T-helper 1 cell treated with Interleukin-12 subunit alpha and Interleukin-12 subunit beta and Interleukin-4 antibody, amounts not matched to agents 30 μg/mL and 1 μg/mL, for 36 hours (primary cell): ENCODE measurements around the gene PBX3.

Experiments used
- H3K27ac Mint-ChIP-seq: one replicate; pipeline ENCODE4 v1.8.0; 2021; ENCODE audit warnings: mild to moderate bottlenecking, mixed read lengths
- H3K27me3 Mint-ChIP-seq: one replicate; pipeline ENCODE4 v1.8.0; 2021; ENCODE audit warnings: low read depth, mixed read lengths
- H3K36me3 Mint-ChIP-seq: one replicate; pipeline ENCODE4 v1.8.0; 2021; ENCODE audit warnings: low read depth, mixed read lengths
- H3K4me1 Mint-ChIP-seq: one replicate; pipeline ENCODE4 v1.8.0; 2021; ENCODE audit warnings: low read depth, mixed read lengths
- H3K4me3 Mint-ChIP-seq: one replicate; pipeline ENCODE4 v1.8.0; 2021; ENCODE audit warnings: mild to moderate bottlenecking, moderate library complexity, mixed read lengths
- H3K9me3 Mint-ChIP-seq: one replicate; pipeline ENCODE4 v1.8.0; 2021; ENCODE audit warnings: mixed read lengths

The PBX3 gene

DNA sequence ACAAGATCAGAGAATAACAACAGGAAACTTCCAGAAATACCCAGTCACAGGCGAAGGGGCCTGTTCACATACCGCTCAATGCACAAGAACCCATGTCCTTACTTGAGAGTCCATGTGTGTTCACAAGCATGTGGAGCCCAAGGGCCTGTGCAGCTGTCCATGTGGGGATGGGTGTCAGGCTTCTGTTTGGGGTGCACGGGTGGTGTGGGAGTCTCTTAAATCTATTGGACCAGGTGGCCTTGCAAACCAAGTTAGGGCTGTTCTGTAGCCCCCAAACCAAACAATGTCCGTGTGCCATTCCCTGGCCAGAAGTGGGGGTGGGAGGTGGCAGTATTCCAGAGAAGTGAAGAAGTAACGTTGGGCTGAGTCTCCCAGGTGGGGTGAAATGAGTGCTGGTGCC is 222.3 kb downstream of the PBX3 start:
- no peaks in the 10 kb centered on the region for H3K36me3 Mint-ChIP-seq
- H3K9me3 Mint-ChIP-seq: no peaks in the 10 kb centered on the region
- no peaks in the 10 kb centered on the region for H3K27me3 Mint-ChIP-seq
- H3K4me3 Mint-ChIP-seq: no peak overlapping the region
- H3K27ac Mint-ChIP-seq: no peak overlapping the region
- H3K4me1 Mint-ChIP-seq: no peaks in the 10 kb centered on the region

DNA sequence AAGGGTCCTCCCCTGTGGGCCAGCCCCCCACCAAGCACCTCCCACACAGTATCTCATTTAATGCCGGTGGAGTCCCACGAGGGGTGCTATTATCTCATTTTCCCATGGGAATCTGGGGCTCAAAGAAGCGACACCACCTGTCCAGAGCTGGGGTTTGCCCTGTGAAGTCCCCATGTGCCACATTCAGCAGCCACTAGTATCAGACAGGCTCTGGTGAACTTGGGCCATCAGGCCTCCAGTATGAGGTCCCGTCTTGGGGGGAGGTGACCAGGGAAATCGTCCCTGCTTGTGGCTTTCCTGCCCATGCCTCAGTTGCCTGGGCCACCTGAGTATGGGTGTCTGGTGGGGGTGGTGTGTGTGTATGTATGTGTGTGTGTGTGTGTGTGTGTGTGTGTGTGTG is 222.7 kb downstream of the PBX3 start:
- Mint-ChIP-seq H3K27ac (no peak overlapping the region), H3K27me3 (no peaks in the 10 kb centered on the region), H3K4me3 (no peak overlapping the region), H3K9me3 (no peaks in the 10 kb centered on the region), H3K4me1 (no peaks in the 10 kb centered on the region), H3K36me3 (no peaks in the 10 kb centered on the region)

DNA sequence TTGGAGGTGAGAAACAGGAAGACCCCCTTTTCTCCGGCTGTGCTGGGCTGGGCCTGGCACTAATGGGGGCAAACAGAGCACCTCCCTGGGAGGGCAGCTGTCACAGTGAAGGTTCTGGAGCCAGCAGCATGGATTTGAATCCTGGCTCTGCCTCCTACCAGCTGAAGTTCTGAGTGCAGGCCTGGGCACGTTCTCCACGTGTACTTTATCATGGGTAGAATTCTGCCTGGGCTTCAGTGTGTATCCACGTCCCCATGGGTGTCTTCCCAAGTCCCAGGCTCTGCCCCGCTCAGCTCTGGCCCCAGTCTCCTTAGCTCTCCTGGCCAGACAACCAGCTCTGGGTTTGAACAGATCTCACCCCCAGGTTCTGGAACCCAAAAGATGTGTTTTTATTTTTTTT is 223.2 kb downstream of the PBX3 start:
- H3K27ac Mint-ChIP-seq: no peak overlapping the region
- H3K4me1 Mint-ChIP-seq: no peaks in the 10 kb centered on the region
- no peaks in the 10 kb centered on the region for H3K27me3 Mint-ChIP-seq
- no peaks in the 10 kb centered on the region for H3K9me3 Mint-ChIP-seq
- no peaks in the 10 kb centered on the region for H3K36me3 Mint-ChIP-seq
- no peak overlapping the region for H3K4me3 Mint-ChIP-seq

DNA sequence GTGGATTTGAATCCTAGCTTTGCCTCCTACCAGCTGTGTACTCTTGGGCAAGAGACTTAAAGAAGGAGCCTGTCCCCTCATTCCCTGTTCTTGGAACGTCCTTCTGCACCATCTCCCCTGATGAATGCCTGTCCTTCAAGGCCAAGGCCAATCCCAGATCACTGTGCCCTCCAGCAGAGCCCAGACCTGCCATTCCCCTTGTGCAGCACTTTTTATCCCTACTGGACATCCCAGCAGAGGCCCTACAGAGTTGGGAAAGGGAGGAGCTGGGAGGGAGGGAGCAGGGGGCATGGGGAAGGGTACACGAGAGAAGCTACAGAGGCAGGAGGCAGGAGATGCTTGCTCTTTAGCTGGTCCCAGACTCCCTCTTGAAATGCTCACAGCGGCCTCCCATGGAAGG is 223.9 kb downstream of the PBX3 start:
- Mint-ChIP-seq H3K27me3 (no peaks in the 10 kb centered on the region), H3K4me1 (no peaks in the 10 kb centered on the region), H3K36me3 (no peaks in the 10 kb centered on the region), H3K27ac (no peak overlapping the region), H3K4me3 (no peak overlapping the region), H3K9me3 (no peaks in the 10 kb centered on the region)

DNA sequence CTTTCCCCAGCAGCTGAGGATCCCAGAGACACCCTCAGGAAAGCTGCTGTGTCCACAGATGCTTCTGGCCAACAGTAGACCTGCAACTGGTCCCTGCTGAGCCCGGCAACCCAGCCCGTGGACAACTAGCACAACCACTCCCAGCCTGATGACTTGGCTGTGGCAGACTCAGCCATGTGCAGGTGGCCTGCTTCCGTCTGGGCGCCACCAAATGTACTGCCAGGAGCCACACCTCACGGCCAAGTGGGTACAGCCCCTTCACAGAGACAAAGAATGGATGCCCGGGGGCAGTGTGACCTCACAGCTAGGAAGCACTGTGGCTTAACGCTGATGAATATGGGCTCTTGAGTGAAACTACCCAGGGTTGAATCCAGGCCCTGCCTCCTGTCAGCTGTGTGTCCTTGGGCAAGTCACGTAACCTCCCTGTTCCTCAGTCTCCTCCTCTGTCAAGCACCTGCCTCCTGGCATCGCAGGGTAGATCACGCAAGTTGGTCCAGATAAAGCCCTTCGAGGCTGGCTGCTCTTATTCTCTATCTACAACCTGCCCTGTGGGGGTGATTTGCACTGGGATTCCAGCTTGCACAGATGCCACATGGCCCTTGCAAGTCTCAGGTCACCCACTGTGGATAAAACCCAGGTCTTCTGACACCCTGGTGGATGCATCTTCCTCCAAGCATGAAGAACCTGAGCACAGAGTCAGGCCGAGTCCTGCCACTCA is 225.0 kb downstream of the PBX3 start:
- H3K27ac Mint-ChIP-seq: no peak overlapping the region

DNA sequence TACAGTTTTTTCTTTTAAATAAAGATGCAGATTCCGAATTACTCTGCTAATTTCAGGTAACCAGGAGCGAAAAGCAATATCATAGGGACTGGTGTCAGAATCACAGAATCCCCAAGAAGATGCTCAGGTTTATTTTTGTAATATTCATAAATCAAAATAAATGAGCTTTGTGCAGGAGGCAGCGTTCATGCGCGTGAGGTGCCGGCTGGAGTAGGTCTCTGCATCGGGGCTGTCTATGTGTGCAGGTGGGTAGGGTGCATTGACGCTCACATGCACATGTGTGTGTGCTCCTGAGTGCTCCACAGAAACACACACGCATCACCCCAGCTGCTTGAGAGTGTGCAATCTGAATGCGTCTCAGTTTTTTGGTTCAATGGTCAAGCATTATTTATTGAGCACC is 226.4 kb downstream of the PBX3 start:
- H3K4me1 Mint-ChIP-seq: no peaks in the 10 kb centered on the region
- no peak overlapping the region for H3K4me3 Mint-ChIP-seq
- H3K27ac Mint-ChIP-seq: no peak overlapping the region
- peaks cover 4% of the 10 kb centered on the region for H3K9me3 Mint-ChIP-seq
- H3K36me3 Mint-ChIP-seq: no peaks in the 10 kb centered on the region
- H3K27me3 Mint-ChIP-seq: no peaks in the 10 kb centered on the region

More for the DNA sequence above, 225.0 kb downstream of the PBX3 start:
- Mint-ChIP-seq H3K4me1 (no peaks in the 10 kb centered on the region), H3K4me3 (no peak overlapping the region), H3K9me3 (no peaks in the 10 kb centered on the region), H3K36me3 (no peaks in the 10 kb centered on the region), H3K27me3 (no peaks in the 10 kb centered on the region)

DNA sequence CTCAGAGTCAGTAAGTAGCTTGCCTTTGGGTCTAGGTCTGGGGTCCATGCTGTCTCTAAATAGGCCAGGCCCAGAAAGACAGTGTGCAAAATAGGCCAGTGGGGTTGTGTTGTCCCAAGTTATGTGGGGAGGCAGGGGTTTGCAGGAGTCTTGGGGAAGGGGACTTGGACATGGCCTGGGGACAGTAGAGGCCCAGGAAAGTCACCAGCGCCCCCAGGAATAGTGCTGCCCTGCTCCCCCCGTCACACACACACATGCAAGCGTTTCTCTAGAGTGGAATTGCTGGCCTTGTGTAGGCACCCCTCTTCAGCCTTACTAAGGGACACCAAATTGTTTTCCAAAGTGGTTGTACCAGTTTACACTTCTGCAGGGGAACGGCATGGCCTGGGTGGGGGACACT is 227.5 kb downstream of the PBX3 start:
- H3K27ac Mint-ChIP-seq: no peak overlapping the region
- no peaks in the 10 kb centered on the region for H3K4me1 Mint-ChIP-seq
- H3K36me3 Mint-ChIP-seq: no peaks in the 10 kb centered on the region
- H3K4me3 Mint-ChIP-seq: no peak overlapping the region
- peaks cover 12% of the 10 kb centered on the region for H3K9me3 Mint-ChIP-seq
- peaks cover 4% of the 10 kb centered on the region for H3K27me3 Mint-ChIP-seq

DNA sequence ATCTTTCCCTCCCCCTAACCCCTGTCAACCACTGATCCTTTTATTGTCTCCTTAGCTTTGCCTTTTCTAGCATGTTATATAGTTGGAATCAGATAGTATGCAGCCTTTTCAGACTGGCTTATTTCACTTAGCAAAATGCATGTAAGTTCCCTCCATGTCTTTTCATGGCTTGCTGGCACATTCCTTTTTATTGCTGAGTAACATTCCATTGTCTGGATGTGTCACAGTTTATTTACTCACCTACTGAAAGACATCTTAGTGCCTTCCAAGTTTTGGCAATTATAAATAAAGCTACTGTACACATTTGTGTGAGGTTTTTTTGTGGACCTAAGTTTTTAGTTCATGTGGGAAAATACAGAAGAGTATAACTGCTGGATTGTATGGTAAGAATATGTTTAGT is 230.1 kb downstream of the PBX3 start:
- H3K36me3 Mint-ChIP-seq: no peaks in the 10 kb centered on the region
- peaks cover 8% of the 10 kb centered on the region for H3K27me3 Mint-ChIP-seq
- no peaks in the 10 kb centered on the region for H3K4me1 Mint-ChIP-seq
- H3K4me3 Mint-ChIP-seq: no peak overlapping the region
- peaks cover 22% of the 10 kb centered on the region for H3K9me3 Mint-ChIP-seq
- H3K27ac Mint-ChIP-seq: no peak overlapping the region

DNA sequence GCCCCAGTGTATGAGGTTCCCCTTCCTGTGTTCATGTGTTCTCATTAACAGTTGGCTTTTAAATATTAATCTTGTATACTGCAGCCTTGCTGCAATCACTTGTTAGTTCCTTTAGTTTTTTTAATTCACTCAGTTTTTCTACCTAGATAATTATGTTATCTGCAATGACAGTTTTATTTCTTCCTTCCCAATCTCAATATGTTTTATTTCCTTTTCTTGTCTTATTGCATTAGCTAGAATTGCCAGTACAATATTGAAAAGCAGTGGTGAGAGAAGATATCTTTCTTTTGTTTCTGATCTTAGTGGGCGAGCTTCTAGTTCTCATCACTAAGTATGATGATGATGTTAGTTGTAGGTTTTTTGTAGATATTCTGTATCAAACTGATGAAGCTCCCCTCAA is 232.2 kb downstream of the PBX3 start:
- Mint-ChIP-seq H3K4me3 (no peak overlapping the region), H3K9me3 (peaks cover 22% of the 10 kb centered on the region), H3K27ac (no peak overlapping the region), H3K36me3 (no peaks in the 10 kb centered on the region), H3K27me3 (peaks cover 8% of the 10 kb centered on the region), H3K4me1 (no peaks in the 10 kb centered on the region)

DNA sequence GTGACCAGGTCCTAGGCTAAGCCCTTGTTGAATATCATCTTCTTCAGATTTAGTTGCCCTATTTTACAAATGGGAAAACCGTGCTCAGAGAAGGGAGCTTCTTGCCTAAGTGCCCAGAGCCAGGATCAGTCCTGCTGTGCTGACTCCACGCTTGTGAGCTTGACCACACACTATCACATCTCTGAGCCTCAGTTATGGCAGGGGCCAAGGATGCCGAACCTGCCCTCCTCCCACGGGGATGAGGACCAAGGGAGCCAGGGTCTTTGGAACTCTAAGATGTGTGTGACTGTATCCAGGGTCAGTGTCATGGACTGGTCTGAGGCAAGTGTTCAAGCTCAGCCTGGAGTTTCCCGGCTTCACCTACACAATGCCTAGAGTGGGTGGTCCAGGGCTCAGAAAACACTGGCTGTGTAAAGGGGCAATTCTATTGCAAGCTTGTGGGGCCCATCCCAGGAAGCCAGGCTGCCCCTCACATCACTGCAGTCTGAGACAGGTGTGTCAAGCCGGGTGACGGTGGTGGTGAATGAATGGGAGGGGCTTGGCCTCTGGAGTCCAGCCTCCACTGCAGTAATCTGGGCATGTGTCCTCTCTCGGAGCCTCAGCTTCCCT is 235.7 kb downstream of the PBX3 start:
- Mint-ChIP-seq H3K27me3 (peaks cover 8% of the 10 kb centered on the region), H3K4me3 (no peak overlapping the region), H3K9me3 (peaks cover 22% of the 10 kb centered on the region), H3K36me3 (no peaks in the 10 kb centered on the region), H3K27ac (no peak overlapping the region), H3K4me1 (no peaks in the 10 kb centered on the region)

DNA sequence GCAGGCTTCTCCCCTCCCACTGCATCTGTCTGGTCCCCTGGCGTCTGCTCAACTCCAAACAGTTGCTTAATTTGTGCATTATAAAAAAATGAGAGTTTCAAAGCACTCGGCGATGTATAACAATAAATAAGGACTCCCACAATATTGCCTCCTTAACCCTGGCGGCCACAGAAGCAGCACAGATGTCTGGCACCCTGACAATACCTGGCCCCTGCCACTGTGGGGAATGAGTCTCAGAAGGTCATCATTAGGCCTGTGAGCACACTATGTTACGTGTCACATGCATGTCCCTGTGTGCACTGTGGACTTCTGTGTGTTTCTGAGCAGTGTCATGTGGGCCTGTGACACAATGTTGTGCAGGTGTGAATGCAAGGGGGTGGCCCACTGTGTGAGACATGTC is 236.5 kb downstream of the PBX3 start:
- no peaks in the 10 kb centered on the region for H3K4me1 Mint-ChIP-seq
- no peaks in the 10 kb centered on the region for H3K36me3 Mint-ChIP-seq
- no peak overlapping the region for H3K27ac Mint-ChIP-seq
- peaks cover 16% of the 10 kb centered on the region for H3K9me3 Mint-ChIP-seq
- peaks cover 8% of the 10 kb centered on the region for H3K27me3 Mint-ChIP-seq
- no peak overlapping the region for H3K4me3 Mint-ChIP-seq

DNA sequence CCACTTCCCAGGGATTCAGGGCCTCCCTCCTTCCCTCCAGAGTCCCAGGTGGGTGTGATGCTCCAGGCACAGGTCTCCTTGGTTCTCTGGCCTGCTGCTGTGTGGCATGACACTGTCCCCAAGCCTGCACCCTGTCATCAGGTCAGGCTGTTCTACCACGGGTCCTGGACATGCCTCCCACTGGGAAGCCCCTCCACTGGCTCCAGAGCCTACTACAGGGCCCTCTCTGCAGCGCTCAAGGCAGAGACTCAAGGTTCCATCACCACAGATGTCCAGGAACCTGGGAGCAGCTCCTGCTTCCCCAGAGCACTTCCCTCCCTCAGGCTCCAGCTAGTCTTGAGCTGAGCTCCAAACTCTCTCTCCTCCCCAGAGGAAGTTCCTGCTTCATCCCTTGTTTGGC is 237.3 kb downstream of the PBX3 start:
- Mint-ChIP-seq H3K27me3 (peaks cover 6% of the 10 kb centered on the region), H3K4me3 (no peak overlapping the region), H3K36me3 (no peaks in the 10 kb centered on the region), H3K27ac (no peak overlapping the region), H3K9me3 (peaks cover 13% of the 10 kb centered on the region), H3K4me1 (no peaks in the 10 kb centered on the region)

DNA sequence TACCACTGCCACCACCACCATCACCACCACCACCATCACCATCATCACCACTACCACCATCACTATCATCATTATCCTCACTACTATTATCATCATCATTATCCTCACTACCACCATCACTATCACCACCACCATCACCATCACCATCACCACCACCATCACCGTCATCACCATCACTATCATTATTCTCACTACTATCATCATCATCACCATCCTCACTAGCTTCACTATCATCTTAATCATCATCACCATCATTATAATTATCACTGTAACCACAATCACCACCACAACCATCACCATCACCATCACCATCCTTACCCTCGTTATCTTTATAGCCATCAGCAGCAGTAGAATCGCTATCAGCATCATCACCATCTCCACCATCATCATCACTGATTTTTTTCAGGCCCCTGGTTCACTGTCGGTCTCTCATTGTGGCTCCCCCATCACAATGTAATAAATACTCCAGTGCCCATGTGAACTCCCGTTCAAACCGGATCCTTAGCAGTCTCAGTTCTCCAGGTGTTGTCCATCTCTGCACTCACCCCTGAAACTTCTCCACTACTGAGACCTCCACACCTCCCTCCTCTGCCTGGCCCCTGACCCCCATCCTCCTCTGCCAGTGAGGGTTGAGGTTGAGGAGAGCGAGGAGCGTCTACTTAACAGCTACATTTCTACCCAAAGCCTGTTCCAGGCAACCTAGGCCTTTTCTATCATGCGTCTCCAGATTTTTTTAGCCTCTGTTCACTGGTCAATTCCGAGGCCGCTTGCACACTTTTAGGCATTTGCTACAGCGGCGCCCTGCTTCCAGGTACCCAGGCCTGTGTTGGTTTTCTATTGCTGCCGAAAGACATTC is 238.2 kb downstream of the PBX3 start:
- H3K36me3 Mint-ChIP-seq: no peaks in the 10 kb centered on the region
- peaks cover 4% of the 10 kb centered on the region for H3K9me3 Mint-ChIP-seq
- peaks cover 4% of the 10 kb centered on the region for H3K27me3 Mint-ChIP-seq
- H3K4me1 Mint-ChIP-seq: no peaks in the 10 kb centered on the region
- no peak overlapping the region for H3K27ac Mint-ChIP-seq
- no peak overlapping the region for H3K4me3 Mint-ChIP-seq

DNA sequence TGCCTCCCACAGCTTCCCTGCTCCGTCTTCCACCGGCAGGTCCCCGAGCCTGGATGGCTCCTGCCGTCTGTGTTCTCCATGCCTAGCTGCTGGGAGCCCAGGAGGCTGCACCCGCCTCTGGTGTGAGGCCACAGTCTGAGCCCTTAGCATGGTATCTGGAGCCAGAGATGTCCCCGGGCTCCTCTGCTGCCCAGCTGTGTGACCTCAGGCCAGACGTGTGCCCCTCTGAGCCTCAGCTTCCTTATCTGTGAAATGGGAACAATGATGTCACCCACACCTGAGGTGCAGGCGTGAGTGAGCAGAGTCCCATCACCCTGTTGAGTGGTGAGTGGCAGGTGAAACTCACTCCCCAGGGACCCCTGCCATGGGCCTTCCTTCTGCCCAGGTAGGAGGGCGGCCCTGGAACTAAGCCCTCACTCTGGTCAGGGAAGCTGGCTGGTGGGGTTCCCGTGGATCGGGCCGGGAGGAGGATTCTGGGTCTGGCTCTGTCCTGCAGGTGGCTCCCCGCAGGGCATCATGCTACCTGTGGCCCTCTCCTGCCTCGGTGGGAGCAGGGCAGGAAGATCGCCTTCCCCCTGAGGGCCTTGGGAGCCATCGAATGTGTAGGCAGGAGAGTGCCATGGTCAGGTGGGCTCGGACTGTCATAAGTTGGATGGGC is 239.0 kb downstream of the PBX3 start:
- Mint-ChIP-seq H3K36me3 (no peaks in the 10 kb centered on the region), H3K27me3 (peaks cover 1% of the 10 kb centered on the region), H3K27ac (no peak overlapping the region), H3K4me3 (no peak overlapping the region), H3K9me3 (peaks cover 1% of the 10 kb centered on the region), H3K4me1 (no peaks in the 10 kb centered on the region)
